Measurements from ENCODE around the gene FRMD4A.
"Not testable (repeated sequence)": the region's sequence is repeated elsewhere in the genome, so short reads cannot be mapped to it uniquely, and the experiment has no call there.

FRMD4A gene

GRCh38 chr10:14211610-14212009 lies 119.1 kb downstream of the FRMD4A start:
- no peak for ATAC-seq (ENCODE audit: low read depth)
- H3K4me1 ChIP-seq (ENCODE audit: insufficient read depth, poor library complexity, severe bottlenecking): no peaks in the 10 kb centered on the region
- H3K4me3 ChIP-seq (ENCODE audit: severe bottlenecking): no peak overlapping the region
- peaks cover 2% of the 10 kb centered on the region for H3K27me3 ChIP-seq (ENCODE audit: insufficient read depth, poor library complexity, severe bottlenecking)
- no peak for DNase-seq (ENCODE audit: low spot score)
- no peaks in the 10 kb centered on the region for H3K9me3 ChIP-seq (ENCODE audit: severe bottlenecking)
- no peak for TF ChIP-seq CTCF (IDR thresholded peaks at IDR 0.05; ENCODE audit: poor library complexity, severe bottlenecking)
- no peaks in the 10 kb centered on the region for H3K36me3 ChIP-seq (ENCODE audit: low read depth)
- no peak overlapping the region for H3K27ac ChIP-seq (ENCODE audit: poor library complexity, severe bottlenecking)

GRCh38 chr10:14208231-14208630 lies 122.5 kb downstream of the FRMD4A start:
- H3K27me3 ChIP-seq (ENCODE audit: insufficient read depth, poor library complexity, severe bottlenecking): no peaks in the 10 kb centered on the region
- TF ChIP-seq CTCF (IDR thresholded peaks at IDR 0.05; ENCODE audit: poor library complexity, severe bottlenecking): no peak
- H3K27ac ChIP-seq (ENCODE audit: poor library complexity, severe bottlenecking): no peak overlapping the region
- DNase-seq (ENCODE audit: low spot score) (no peak), ATAC-seq (ENCODE audit: low read depth) (no peak)
- no peaks in the 10 kb centered on the region for H3K36me3 ChIP-seq (ENCODE audit: low read depth)
- H3K4me3 ChIP-seq (ENCODE audit: severe bottlenecking): no peak overlapping the region
- H3K9me3 ChIP-seq (ENCODE audit: severe bottlenecking): no peaks in the 10 kb centered on the region
- H3K4me1 ChIP-seq (ENCODE audit: insufficient read depth, poor library complexity, severe bottlenecking): no peaks in the 10 kb centered on the region

GRCh38 chr10:14205233-14205632 lies 125.5 kb downstream of the FRMD4A start:
- no peaks in the 10 kb centered on the region for H3K36me3 ChIP-seq (ENCODE audit: low read depth)
- H3K27me3 ChIP-seq (ENCODE audit: insufficient read depth, poor library complexity, severe bottlenecking): no peaks in the 10 kb centered on the region
- no peak overlapping the region for H3K4me3 ChIP-seq (ENCODE audit: severe bottlenecking)
- no peaks in the 10 kb centered on the region for H3K9me3 ChIP-seq (ENCODE audit: severe bottlenecking)
- ATAC-seq (ENCODE audit: low read depth) (no peak), DNase-seq (ENCODE audit: low spot score) (no peak)
- no peaks in the 10 kb centered on the region for H3K4me1 ChIP-seq (ENCODE audit: insufficient read depth, poor library complexity, severe bottlenecking)
- TF ChIP-seq CTCF (IDR thresholded peaks at IDR 0.05; ENCODE audit: poor library complexity, severe bottlenecking): no peak
- H3K27ac ChIP-seq (ENCODE audit: poor library complexity, severe bottlenecking): no peak overlapping the region

GRCh38 chr10:14200698-14201544 lies 129.8 kb downstream of the FRMD4A start:
- Histone ChIP-seq H3K4me3 (ENCODE audit: severe bottlenecking) (no peak overlapping the region), H3K27me3 (ENCODE audit: insufficient read depth, poor library complexity, severe bottlenecking) (peaks cover 3% of the 10 kb centered on the region), H3K27ac (ENCODE audit: poor library complexity, severe bottlenecking) (no peak overlapping the region), H3K36me3 (ENCODE audit: low read depth) (no peaks in the 10 kb centered on the region), H3K4me1 (ENCODE audit: insufficient read depth, poor library complexity, severe bottlenecking) (no peaks in the 10 kb centered on the region), H3K9me3 (ENCODE audit: severe bottlenecking) (no peaks in the 10 kb centered on the region)
- TF ChIP-seq CTCF (IDR thresholded peaks at IDR 0.05; ENCODE audit: poor library complexity, severe bottlenecking): peak; percentile 15
- DNase-seq (ENCODE audit: low spot score) (no peak), ATAC-seq (ENCODE audit: low read depth) (no peak)

- ATAC-seq (ENCODE audit: low read depth); H3K4me3 ChIP-seq (ENCODE audit: severe bottlenecking); H3K27ac ChIP-seq (ENCODE audit: poor library complexity, severe bottlenecking); H3K27me3 ChIP-seq (ENCODE audit: insufficient read depth, poor library complexity, severe bottlenecking); H3K4me1 ChIP-seq (ENCODE audit: insufficient read depth, poor library complexity, severe bottlenecking); H3K36me3 ChIP-seq (ENCODE audit: low read depth); H3K9me3 ChIP-seq (ENCODE audit: severe bottlenecking); DNase-seq (ENCODE audit: low spot score): not testable (repeated sequence)
These were observed 131.6 kb downstream of the FRMD4A start for GRCh38 chr10:14199098-14199497.
